Neural cell (in vitro differentiated cells): ENCODE results near the gene ZNF880.

ENCODE experiments used
- EP300 ChIP-seq: fragments of 450-650 bp; conservative IDR thresholded peaks from 2 replicates; pipeline ENCODE4 v1.6.1; 2014; ENCODE audit warnings: antibody characterized with exemption, mild to moderate bottlenecking, moderate library complexity; ENCODE audit not compliant: poor library complexity, severe bottlenecking
- TF ChIP-seq, protein P1 (sequence below): fragments of 450-650 bp; IDR thresholded peaks from 2 replicates; pipeline ENCODE4 v1.5.1; 2014; ENCODE audit warnings: antibody characterized with exemption, mild to moderate bottlenecking, moderate library complexity; ENCODE audit not compliant: poor library complexity, severe bottlenecking

DNA sequence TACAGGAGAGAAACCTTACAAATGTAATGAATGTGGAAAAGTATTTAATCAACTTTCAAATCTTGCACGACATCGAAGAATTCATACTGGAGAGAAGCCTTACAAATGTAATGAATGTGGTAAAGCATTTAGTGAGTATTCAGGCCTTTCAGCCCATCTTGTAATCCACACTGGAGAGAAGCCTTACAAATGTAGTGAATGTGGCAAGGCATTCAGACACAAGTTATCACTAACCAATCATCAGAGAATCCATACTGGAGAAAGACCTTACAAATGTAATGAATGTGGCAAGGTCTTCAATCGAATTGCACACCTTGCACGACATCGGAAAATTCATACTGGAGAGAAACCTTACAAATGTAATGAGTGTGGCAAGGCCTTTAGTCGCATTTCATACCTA is 47.3 kb upstream of the ZNF880 start:
- TF ChIP-seq EP300: no peak
- TF ChIP-seq, protein P1, sequence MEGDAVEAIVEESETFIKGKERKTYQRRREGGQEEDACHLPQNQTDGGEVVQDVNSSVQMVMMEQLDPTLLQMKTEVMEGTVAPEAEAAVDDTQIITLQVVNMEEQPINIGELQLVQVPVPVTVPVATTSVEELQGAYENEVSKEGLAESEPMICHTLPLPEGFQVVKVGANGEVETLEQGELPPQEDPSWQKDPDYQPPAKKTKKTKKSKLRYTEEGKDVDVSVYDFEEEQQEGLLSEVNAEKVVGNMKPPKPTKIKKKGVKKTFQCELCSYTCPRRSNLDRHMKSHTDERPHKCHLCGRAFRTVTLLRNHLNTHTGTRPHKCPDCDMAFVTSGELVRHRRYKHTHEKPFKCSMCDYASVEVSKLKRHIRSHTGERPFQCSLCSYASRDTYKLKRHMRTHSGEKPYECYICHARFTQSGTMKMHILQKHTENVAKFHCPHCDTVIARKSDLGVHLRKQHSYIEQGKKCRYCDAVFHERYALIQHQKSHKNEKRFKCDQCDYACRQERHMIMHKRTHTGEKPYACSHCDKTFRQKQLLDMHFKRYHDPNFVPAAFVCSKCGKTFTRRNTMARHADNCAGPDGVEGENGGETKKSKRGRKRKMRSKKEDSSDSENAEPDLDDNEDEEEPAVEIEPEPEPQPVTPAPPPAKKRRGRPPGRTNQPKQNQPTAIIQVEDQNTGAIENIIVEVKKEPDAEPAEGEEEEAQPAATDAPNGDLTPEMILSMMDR: no peak
